Kidney (tissue), 14 donors: ENCODE results near the gene CLDN10. TPM values are rescaled to one million over a fixed set of nuclear protein-coding genes. Genes with fewer than 3 reads are reported as not detected.
"Not testable (repeated sequence)": the region's sequence is repeated elsewhere in the genome, so short reads cannot be mapped to it uniquely, and the experiment has no call there.

Experiments
- DNase-seq, 5 donors: peaks; one replicate each; pipeline ENCODE4 v3.0.0-alpha.2; 2013 to 2020
- FAIRE-seq: peaks from 2 replicates; lab custom pipeline; 2012; peaks lifted over from hg19 to GRCh38; lab: Jason Lieb, UNC
- H3K27ac ChIP-seq, 2 donors: one replicate each; pipeline ENCODE4 v1.7.0; 2013; ENCODE audit warnings: low read depth in 2 of 2, low read length in 2 of 2, inconsistent platforms in 1 of 2
- H3K27me3 ChIP-seq: one replicate; pipeline ENCODE4 v1.7.1; 2013; ENCODE audit warnings: low read length, inconsistent platforms; ENCODE audit not compliant: control insufficient read depth, insufficient read depth
- H3K36me3 ChIP-seq, 3 donors: one replicate each; pipeline versions ENCODE4 v1.7.0 to v1.7.1; 2013; ENCODE audit warnings: low read length in 3 of 3, control low read depth in 1 of 3, inconsistent platforms in 1 of 3; ENCODE audit not compliant: insufficient read depth in 3 of 3, control insufficient read depth in 2 of 3
- H3K4me1 ChIP-seq, 3 donors: one replicate each; pipeline versions ENCODE4 v1.7.0 to v1.7.1; 2013; ENCODE audit warnings: low read length in 3 of 3, inconsistent platforms in 1 of 3, low read depth in 1 of 3; ENCODE audit not compliant: control insufficient read depth in 2 of 3, insufficient read depth in 2 of 3
- H3K4me3 ChIP-seq, 3 donors: one replicate each; pipeline versions ENCODE4 v1.7.0 to v1.8.1; 2013; ENCODE audit warnings: low read length in 3 of 3, control low read depth in 1 of 3, inconsistent platforms in 1 of 3
- H3K9ac ChIP-seq, 3 donors: one replicate each; pipeline versions ENCODE4 v1.7.0 to v1.7.1; 2013; ENCODE audit warnings: low read length in 3 of 3, control low read depth in 1 of 3, inconsistent platforms in 1 of 3
- H3K9me3 ChIP-seq, 3 donors: one replicate each; pipeline versions ENCODE4 v1.7.0 to v1.7.1; 2013; ENCODE audit warnings: low read length in 3 of 3, control low read depth in 1 of 3, inconsistent platforms in 1 of 3; ENCODE audit not compliant: control insufficient read depth in 2 of 3, insufficient read depth in 1 of 3
- CTCF ChIP-seq: IDR thresholded peaks from 3 replicates; pipeline ENCODE4 v1.5.1; 2012; ENCODE audit warnings: mild to moderate bottlenecking, moderate library complexity, borderline replicate concordance; ENCODE audit not compliant: insufficient read depth; ENCODE audit errors: extremely low read depth
- intact Hi-C: fragments of 100-400 bp; cut with DNase I; formaldehyde crosslinking; loops from one replicate; pipeline ENCODE4 v1.11.1; 2022
- polyA plus RNA-seq: library from polyadenylated mRNA; stranded (reverse); fragments of 350-450 nt; fragmentation: Illumina TruSeq; extraction: RNeasy Lipid Tissue Mini Kit (QIAGEN cat#74804); gene quantifications from one replicate; pipeline ENCODE4 v1.2.3, GENCODE V29; 2014; ENCODE audit warnings: low read depth, low replicate concordance; ENCODE audit not compliant: insufficient read depth
- total RNA-seq: library from RNA; stranded (reverse); fragmentation: NEBNext Ultra II Directional; extraction: Animal tissue kit (Norgen Biotek cat#: 25700); gene quantifications from one replicate; pipeline ENCODE4 v1.2.1, GENCODE V29; 2021
- donor health status: control.
- donor health status: control.
- donor health status: control.
- donor health status: control.
- donor health status: control.
- donor health status: DM: yes; HTN: yes; CAD: no.
- donor health status: Normal renal cell carcinoma (clear cell type).

Gene CLDN10
- total and polyA plus RNA-seq, 2 donors from 2014 or later = 144 to 174 TPM

- H3K27ac ChIP-seq = no peak overlapping the region
Measured at GRCh38 chr13:95512957-95513356, 39.6 kb upstream of the CLDN10 start.

GRCh38 chr13:95515606-95516005, 36.9 kb upstream of the CLDN10 start:
- H3K36me3 ChIP-seq, H3K4me1 ChIP-seq, intact Hi-C loops, H3K27me3 ChIP-seq, FAIRE-seq, H3K27ac ChIP-seq, H3K9ac ChIP-seq, DNase-seq, H3K9me3 ChIP-seq, H3K4me3 ChIP-seq: not testable (repeated sequence)

More at GRCh38 chr13:95512957-95513356, 39.6 kb upstream of the CLDN10 start:
- FAIRE-seq (no peak), DNase-seq (no peak)
- H3K9me3 ChIP-seq = no peaks in the 10 kb centered on the region
- no peaks in the 10 kb centered on the region for H3K27me3 ChIP-seq
- intact Hi-C loops = no loop called here
- H3K9ac ChIP-seq = no peak overlapping the region
- TF ChIP-seq CTCF = no peak
- H3K4me1 ChIP-seq = peaks cover 0 to 3% (median 3%) of the 10 kb centered on the region in 3 donors
- H3K36me3 ChIP-seq = no peaks in the 10 kb centered on the region
- H3K4me3 ChIP-seq = no peak overlapping the region

GRCh38 chr13:95516021-95516420, 36.5 kb upstream of the CLDN10 start:
- no peak for TF ChIP-seq CTCF
- H3K4me3 ChIP-seq = no peak overlapping the region
- no peaks in the 10 kb centered on the region for H3K27me3 ChIP-seq
- no peaks in the 10 kb centered on the region for H3K4me1 ChIP-seq
- no peak overlapping the region for H3K9ac ChIP-seq
- H3K27ac ChIP-seq = no peak overlapping the region
- no peaks in the 10 kb centered on the region for H3K9me3 ChIP-seq
- H3K36me3 ChIP-seq = no peaks in the 10 kb centered on the region
- intact Hi-C loops = no loop called here
- no peak for FAIRE-seq
- no peak for DNase-seq

- H3K9ac ChIP-seq = no peak overlapping the region
- no peak for FAIRE-seq
- no peaks in the 10 kb centered on the region for H3K36me3 ChIP-seq
- H3K4me1 ChIP-seq = no peaks in the 10 kb centered on the region
- no peaks in the 10 kb centered on the region for H3K9me3 ChIP-seq
- no peak overlapping the region for H3K4me3 ChIP-seq
- H3K27ac ChIP-seq = no peak overlapping the region
- no peak for TF ChIP-seq CTCF
- DNase-seq = no peak
- intact Hi-C loops = no loop called here
- no peaks in the 10 kb centered on the region for H3K27me3 ChIP-seq
Measured at GRCh38 chr13:95516492-95516891, 36.0 kb upstream of the CLDN10 start.
